B cell (primary cell): ENCODE data around the gene IGFBP7. TPM values are rescaled to one million over a fixed set of nuclear protein-coding genes. Genes with fewer than 3 reads are reported as not detected.

Source experiments
- ATAC-seq: fragments of 200-7000 bp; cut with Tn5 transposase; one replicate; pipeline ENCODE4 v1.10.0; 2021; ENCODE audit warnings: low read depth, mild to moderate bottlenecking, moderate number of reproducible peaks, moderate library complexity
- CTCF ChIA-PET: fragments of 350-600 bp; sonication (Branson Sonifier 250); formaldehyde crosslinking; loops from one replicate; lab custom pipeline; 2021; ENCODE audit warnings: antibody characterized with exemption, inconsistent platforms; lab: Charles Lee
- POLR2A ChIA-PET: fragments of 350-600 bp; sonication (Branson Sonifier 250); formaldehyde crosslinking; loops from one replicate; lab custom pipeline; 2021; ENCODE audit warnings: antibody characterized with exemption; lab: Charles Lee
- DNase-seq: peaks from one replicate; pipeline ENCODE4 v3.0.0; 2013
- H2AFZ ChIP-seq: 2 replicates; pipeline ENCODE4 v1.6.1; 2012; ENCODE audit warnings: mild to moderate bottlenecking, low read depth, low read length; ENCODE audit not compliant: insufficient read depth, poor library complexity, severe bottlenecking
- H3K27ac ChIP-seq, 2 donors: 1 replicate in 1 of 2; 2 replicates in 1 of 2; pipeline ENCODE4 v1.5.1; 2012 to 2013; ENCODE audit warnings: low read length in 2 of 2, mild to moderate bottlenecking in 2 of 2, moderate library complexity in 1 of 2
- H3K27me3 ChIP-seq, 4 experiments: fragments of 200-600 bp in 1 of 4; sonication (generic) in 1 of 4; replicated peaks in 1 of 4; 1 replicate in 2 of 4; 2 replicates in 2 of 4; pipeline versions ENCODE4 v1.6.1 to v1.7.0; 2013 to 2016; ENCODE audit warnings: low read length in 3 of 4, mild to moderate bottlenecking in 2 of 4, mixed read lengths in 1 of 4, moderate library complexity in 1 of 4; ENCODE audit not compliant: insufficient read depth in 4 of 4, control insufficient read depth in 3 of 4; ENCODE audit errors: control extremely low read depth in 1 of 4
- H3K36me3 ChIP-seq, 2 experiments: replicated peaks in 1 of 2; 1 replicate in 1 of 2; 2 replicates in 1 of 2; pipeline versions ENCODE4 v1.6.1 to v1.7.1; 2013; ENCODE audit warnings: low read length in 1 of 2; ENCODE audit not compliant: insufficient read depth in 2 of 2, control insufficient read depth in 1 of 2; ENCODE audit errors: control extremely low read depth in 1 of 2, extremely low read depth in 1 of 2
- H3K4me1 ChIP-seq, 2 donors: fragments of 200-600 bp in 1 of 2; sonication (generic) in 1 of 2; 1 replicate in 1 of 2; 2 replicates in 1 of 2; pipeline versions ENCODE4 v1.5.1 to v1.6.1; 2013 to 2017; ENCODE audit warnings: low read length in 2 of 2; ENCODE audit not compliant: control insufficient read depth in 2 of 2, insufficient read depth in 2 of 2
- H3K4me2 ChIP-seq: replicated peaks from 2 replicates; pipeline ENCODE3; 2012; ENCODE audit warnings: mild to moderate bottlenecking, low read depth, low read length; ENCODE audit not compliant: poor library complexity, severe bottlenecking
- H3K4me3 ChIP-seq, 5 experiments: fragments of 200-600 bp in 1 of 5; sonication (generic) in 1 of 5; 1 replicate in 3 of 5; 2 replicates in 2 of 5; pipeline versions ENCODE4 v1.5.1 to v1.7.0; 2011 to 2016; ENCODE audit warnings: low read length in 4 of 5, mild to moderate bottlenecking in 4 of 5, low read depth in 2 of 5, control low read depth in 1 of 5, moderate library complexity in 1 of 5; ENCODE audit not compliant: insufficient read depth in 1 of 5; ENCODE audit errors: control extremely low read depth in 1 of 5, extremely low read depth in 1 of 5
- H3K79me2 ChIP-seq: fragments of 200-600 bp; sonication (generic); one replicate; pipeline ENCODE4 v1.6.0; 2016; ENCODE audit warnings: low read length; ENCODE audit not compliant: control insufficient read depth, insufficient read depth
- H3K9ac ChIP-seq: fragments of 200-600 bp; sonication (generic); 2 replicates; pipeline ENCODE4 v1.6.1; 2017; ENCODE audit warnings: mild to moderate bottlenecking, low read length, moderate library complexity
- H3K9me3 ChIP-seq, 3 donors: one replicate each; pipeline versions ENCODE4 v1.6.1 to v1.7.1; 2013; ENCODE audit warnings: low read length in 2 of 3; ENCODE audit not compliant: control insufficient read depth in 2 of 3, insufficient read depth in 1 of 3; ENCODE audit errors: control extremely low read depth in 1 of 3
- H4K20me1 ChIP-seq: 2 replicates; pipeline ENCODE4 v1.6.0; 2012; ENCODE audit warnings: mild to moderate bottlenecking, low read length; ENCODE audit not compliant: insufficient read depth, control insufficient read depth, poor library complexity, severe bottlenecking
- H3K27ac Mint-ChIP-seq: one replicate; pipeline ENCODE4 v1.8.0; 2021; ENCODE audit warnings: mixed read lengths
- H3K27me3 Mint-ChIP-seq: one replicate; pipeline ENCODE4 v1.8.0; 2021; ENCODE audit warnings: mixed read lengths
- H3K4me1 Mint-ChIP-seq: one replicate; pipeline ENCODE4 v1.8.0; 2021; ENCODE audit warnings: mixed read lengths
- H3K4me3 Mint-ChIP-seq: one replicate; pipeline ENCODE4 v1.8.0; 2021; ENCODE audit warnings: mixed read lengths
- H3K9me3 Mint-ChIP-seq: one replicate; pipeline ENCODE4 v1.8.0; 2022; ENCODE audit warnings: mixed read lengths; ENCODE audit not compliant: insufficient read depth
- CTCF ChIP-seq: fragments of 200-600 bp; IDR thresholded peaks from one replicate; pipeline ENCODE4 v1.8.0; 2022; ENCODE audit warnings: antibody characterized with exemption, mild to moderate bottlenecking
- EZH2 ChIP-seq: IDR thresholded peaks from 2 replicates; pipeline ENCODE4 v1.6.1; 2012; ENCODE audit warnings: borderline replicate concordance, low read depth, mild to moderate bottlenecking, moderate library complexity, low read length; ENCODE audit not compliant: insufficient read depth, poor library complexity, severe bottlenecking
- WGBS: methylation state at CpG from one replicate; pipeline ENCODE4 v1.1.5; 2013; ENCODE audit warnings: missing lambda C conversion rate; ENCODE audit not compliant: insufficient coverage; 5-methylcytosine and 5-hydroxymethylcytosine counted together
- intact Hi-C: fragments of 100-400 bp; cut with micrococcal nuclease; formaldehyde crosslinking; loops from one replicate; pipeline ENCODE4 v1.10.0; 2022
- polyA plus RNA-seq: library from polyadenylated mRNA; depleted of rRNA; stranded (reverse); fragments of >200 nt; gene quantifications from 2 replicates; pipeline ENCODE4 v1.2.3, GENCODE V29; 2012
- total RNA-seq, 2 donors: library from RNA; stranded (reverse); fragments of 120-200 nt in 1 of 2; gene quantifications; 1 replicate in 1 of 2; 2 replicates in 1 of 2; pipeline versions ENCODE4 v1.2.3 to v1.2.4, GENCODE V29; 2013 to 2022

IGFBP7 gene
- total and polyA plus RNA-seq, 2 donors (not counting 1 experiment from before 2014, with no cell fraction given) = 0.37 TPM; not detected in 1

GRCh38 chr4:57122959-57123358 is 12.8 kb upstream of the IGFBP7 start:
- H3K9me3 Mint-ChIP-seq = peaks cover 1% of the 10 kb centered on the region
- no peaks in the 10 kb centered on the region for H3K4me1 ChIP-seq

GRCh38 chr4:57119054-57119651 is 9.0 kb upstream of the IGFBP7 start:
- Histone ChIP-seq H3K9ac (no peak overlapping the region), H3K27me3 (no peaks in the 10 kb centered on the region), H3K79me2 (no peaks in the 10 kb centered on the region), H4K20me1 (no peaks in the 10 kb centered on the region), H3K4me1 (no peaks in the 10 kb centered on the region), H3K27ac (no peak overlapping the region), H2AFZ (no peak overlapping the region), H3K36me3 (no peaks in the 10 kb centered on the region), H3K9me3 (no peaks in the 10 kb centered on the region), H3K4me2 (no peak overlapping the region), H3K4me3 (no peak overlapping the region)
- no peak for DNase-seq
- Mint-ChIP-seq H3K27me3 (peaks cover 22% of the 10 kb centered on the region), H3K4me3 (no peak overlapping the region), H3K4me1 (no peaks in the 10 kb centered on the region), H3K9me3 (no peaks in the 10 kb centered on the region), H3K27ac (no peak overlapping the region)
- CTCF ChIA-PET = no interaction called here
- intact Hi-C loops = no loop called here
- 92% methylated on average over 7 of the region's 8 CpGs for WGBS
- no peak for ATAC-seq
- POLR2A ChIA-PET = no interaction called here
- TF ChIP-seq EZH2 = no peak
- no peak for TF ChIP-seq CTCF

More at GRCh38 chr4:57122959-57123358, 12.8 kb upstream of the IGFBP7 start:
- no peak for TF ChIP-seq EZH2
- TF ChIP-seq CTCF = no peak
- no peak overlapping the region for H3K4me3 Mint-ChIP-seq
- H3K9ac ChIP-seq = no peak overlapping the region
- intact Hi-C loops = no loop called here
- H3K4me1 Mint-ChIP-seq = no peaks in the 10 kb centered on the region
- ChIA-PET POLR2A (no interaction called here), CTCF (no interaction called here)
- peaks cover 0 to 7% (median 0%) of the 10 kb centered on the region in 3 donors for H3K9me3 ChIP-seq
- no peaks in the 10 kb centered on the region for H4K20me1 ChIP-seq
- no peaks in the 10 kb centered on the region for H3K27me3 ChIP-seq
- H3K4me3 ChIP-seq = no peak overlapping the region
- no peak overlapping the region for H3K27ac ChIP-seq
- H3K4me2 ChIP-seq = no peak overlapping the region
- no peaks in the 10 kb centered on the region for H3K36me3 ChIP-seq
- H3K27ac Mint-ChIP-seq = no peak overlapping the region
- WGBS = no CpG with 5 or more reads among the region's 1 CpG
- peaks cover 13% of the 10 kb centered on the region for H3K27me3 Mint-ChIP-seq
- ATAC-seq = no peak
- no peak for DNase-seq
- H3K79me2 ChIP-seq = no peaks in the 10 kb centered on the region
- no peak overlapping the region for H2AFZ ChIP-seq
